Bronchial epithelial cell (primary cell): Measurements from ENCODE around the gene C19orf47. TPM values are rescaled to one million over a fixed set of nuclear protein-coding genes. Genes with fewer than 3 reads are reported as not detected.

Experiments
- DNase-seq: peaks from one replicate; pipeline ENCODE4 v3.0.0-alpha.2; 2010; ENCODE audit warnings: low read depth
- FAIRE-seq: peaks from 2 replicates; lab custom pipeline; 2011; peaks lifted over from hg19 to GRCh38; lab: Jason Lieb, UNC
- H3K27me3 ChIP-seq: 2 replicates; pipeline ENCODE4 v1.5.1; 2011; ENCODE audit warnings: low read length; ENCODE audit not compliant: control insufficient read depth, insufficient read depth
- H3K36me3 ChIP-seq: 2 replicates; pipeline ENCODE4 v1.5.1; 2011; ENCODE audit warnings: low read length; ENCODE audit not compliant: control insufficient read depth, insufficient read depth
- H3K4me3 ChIP-seq: 2 replicates; pipeline ENCODE4 v1.5.1; 2011; ENCODE audit warnings: mild to moderate bottlenecking, low read depth, low read length, control low read depth
- total RNA-seq: library from RNA; depleted of rRNA; stranded (reverse); fragments of >200 nt; gene quantifications from 2 replicates; pipeline ENCODE4 v1.2.1, GENCODE V29; 2014
- TF ChIP-seq, protein P1 (sequence below): IDR thresholded peaks from 2 replicates; pipeline ENCODE4 v1.5.1; 2011; ENCODE audit warnings: mild to moderate bottlenecking, moderate library complexity, low read length, control low read depth, inconsistent platforms; ENCODE audit not compliant: insufficient read depth, severe bottlenecking

C19orf47 gene
- total RNA-seq, 1 donor from 2014 or later, result 3.7 TPM

DNA sequence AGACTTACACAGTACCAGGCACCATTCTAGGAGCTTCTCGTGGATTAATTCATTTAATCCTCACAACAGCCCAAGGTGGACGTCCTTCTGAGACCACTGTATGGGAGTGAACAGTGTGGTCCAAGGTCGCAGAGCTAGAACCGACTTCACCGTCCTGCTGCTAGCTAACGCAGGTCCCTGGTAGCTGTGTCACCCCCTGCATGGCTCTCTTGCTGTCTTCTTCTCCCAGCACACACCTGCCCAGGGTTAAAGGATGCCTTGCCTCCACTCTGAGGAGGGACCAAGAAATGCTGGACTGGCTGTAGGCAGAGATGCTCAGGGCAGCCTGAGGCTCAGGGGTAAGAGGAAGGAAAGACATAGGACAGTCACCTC lies 66.0 kb downstream of the C19orf47 start:
- TF ChIP-seq, protein P1, sequence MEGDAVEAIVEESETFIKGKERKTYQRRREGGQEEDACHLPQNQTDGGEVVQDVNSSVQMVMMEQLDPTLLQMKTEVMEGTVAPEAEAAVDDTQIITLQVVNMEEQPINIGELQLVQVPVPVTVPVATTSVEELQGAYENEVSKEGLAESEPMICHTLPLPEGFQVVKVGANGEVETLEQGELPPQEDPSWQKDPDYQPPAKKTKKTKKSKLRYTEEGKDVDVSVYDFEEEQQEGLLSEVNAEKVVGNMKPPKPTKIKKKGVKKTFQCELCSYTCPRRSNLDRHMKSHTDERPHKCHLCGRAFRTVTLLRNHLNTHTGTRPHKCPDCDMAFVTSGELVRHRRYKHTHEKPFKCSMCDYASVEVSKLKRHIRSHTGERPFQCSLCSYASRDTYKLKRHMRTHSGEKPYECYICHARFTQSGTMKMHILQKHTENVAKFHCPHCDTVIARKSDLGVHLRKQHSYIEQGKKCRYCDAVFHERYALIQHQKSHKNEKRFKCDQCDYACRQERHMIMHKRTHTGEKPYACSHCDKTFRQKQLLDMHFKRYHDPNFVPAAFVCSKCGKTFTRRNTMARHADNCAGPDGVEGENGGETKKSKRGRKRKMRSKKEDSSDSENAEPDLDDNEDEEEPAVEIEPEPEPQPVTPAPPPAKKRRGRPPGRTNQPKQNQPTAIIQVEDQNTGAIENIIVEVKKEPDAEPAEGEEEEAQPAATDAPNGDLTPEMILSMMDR, result no peak
- no peak for DNase-seq
- Histone ChIP-seq H3K27me3 (no peaks in the 10 kb centered on the region), H3K4me3 (no peak overlapping the region), H3K36me3 (peaks cover 3% of the 10 kb centered on the region)
- no peak for FAIRE-seq

DNA sequence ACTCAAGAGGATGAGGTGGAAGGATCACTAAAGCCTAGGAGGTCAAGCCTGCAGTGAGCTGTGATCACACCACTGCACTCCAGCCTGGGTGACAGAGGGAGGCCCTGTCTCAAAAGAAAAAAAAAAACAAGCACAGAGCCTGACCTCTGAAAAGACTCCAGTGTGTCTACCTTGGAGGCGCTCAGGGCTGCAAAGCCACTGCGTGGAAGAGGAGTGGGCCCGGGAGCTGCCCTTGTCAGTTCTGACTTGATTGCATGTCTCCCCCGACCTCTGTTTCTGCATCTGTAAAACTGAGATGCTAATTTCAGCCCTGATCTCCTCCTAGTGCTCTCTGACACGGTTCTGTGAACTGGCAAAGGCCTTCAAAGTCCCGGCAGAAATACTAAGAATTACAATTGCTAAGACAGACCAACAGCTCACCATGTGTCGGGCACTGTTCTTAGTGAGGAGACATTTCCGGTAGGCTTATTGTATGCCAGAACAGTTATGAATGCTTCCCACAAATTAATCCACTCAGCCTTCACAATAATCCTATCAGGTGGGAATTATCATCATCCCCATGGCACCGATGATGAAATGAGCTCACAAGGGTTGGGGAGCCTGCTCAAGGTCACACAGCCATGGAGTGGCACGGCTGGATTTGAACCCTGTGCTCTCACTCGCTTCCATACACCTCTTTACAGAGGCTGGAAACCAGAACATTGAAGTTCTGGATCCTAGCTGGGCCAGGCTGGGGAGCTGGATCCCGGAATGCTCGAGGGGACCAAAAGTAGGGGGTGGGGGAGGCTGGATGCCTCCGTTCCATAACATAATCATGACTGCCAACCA lies 66.6 kb downstream of the C19orf47 start:
- DNase-seq, result no peak
- Histone ChIP-seq H3K27me3 (no peaks in the 10 kb centered on the region), H3K4me3 (no peak overlapping the region), H3K36me3 (peaks cover 3% of the 10 kb centered on the region)
- TF ChIP-seq, protein P1, result no peak
- FAIRE-seq, result no peak

DNA sequence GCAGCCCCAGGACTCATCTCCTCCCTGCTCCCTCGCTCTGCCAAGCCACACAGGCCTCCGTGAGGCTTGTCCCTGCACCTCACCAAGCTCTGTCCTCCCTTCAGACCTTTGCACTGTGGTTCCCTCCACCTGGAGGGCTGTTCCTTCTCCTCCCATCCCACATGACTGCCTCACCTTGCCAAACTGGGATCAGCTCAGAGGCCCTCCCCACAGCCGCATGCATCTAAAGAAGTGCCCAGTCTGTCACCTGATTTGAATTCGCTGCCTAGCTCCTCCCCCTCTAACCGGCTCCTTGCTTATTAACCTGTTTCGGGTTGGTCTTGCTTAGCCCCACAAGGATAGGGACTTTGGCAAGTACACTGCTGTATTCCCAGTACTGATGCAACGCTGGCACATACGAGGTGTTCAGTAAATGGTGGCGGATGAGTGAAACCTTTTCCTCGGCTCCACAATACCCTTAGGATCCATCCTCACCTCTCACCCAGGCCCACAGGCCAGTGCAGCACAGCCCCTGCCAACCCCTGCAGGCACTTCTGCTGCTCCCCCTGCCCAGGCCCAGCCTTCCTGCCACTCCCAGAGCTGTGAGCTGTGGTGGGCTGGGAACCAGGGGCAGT lies 67.5 kb downstream of the C19orf47 start:
- no peaks in the 10 kb centered on the region for H3K27me3 ChIP-seq
- TF ChIP-seq, protein P1, result no peak
- no peak for FAIRE-seq
- DNase-seq, result no peak
- peaks cover 3% of the 10 kb centered on the region for H3K36me3 ChIP-seq
- no peak overlapping the region for H3K4me3 ChIP-seq

DNA sequence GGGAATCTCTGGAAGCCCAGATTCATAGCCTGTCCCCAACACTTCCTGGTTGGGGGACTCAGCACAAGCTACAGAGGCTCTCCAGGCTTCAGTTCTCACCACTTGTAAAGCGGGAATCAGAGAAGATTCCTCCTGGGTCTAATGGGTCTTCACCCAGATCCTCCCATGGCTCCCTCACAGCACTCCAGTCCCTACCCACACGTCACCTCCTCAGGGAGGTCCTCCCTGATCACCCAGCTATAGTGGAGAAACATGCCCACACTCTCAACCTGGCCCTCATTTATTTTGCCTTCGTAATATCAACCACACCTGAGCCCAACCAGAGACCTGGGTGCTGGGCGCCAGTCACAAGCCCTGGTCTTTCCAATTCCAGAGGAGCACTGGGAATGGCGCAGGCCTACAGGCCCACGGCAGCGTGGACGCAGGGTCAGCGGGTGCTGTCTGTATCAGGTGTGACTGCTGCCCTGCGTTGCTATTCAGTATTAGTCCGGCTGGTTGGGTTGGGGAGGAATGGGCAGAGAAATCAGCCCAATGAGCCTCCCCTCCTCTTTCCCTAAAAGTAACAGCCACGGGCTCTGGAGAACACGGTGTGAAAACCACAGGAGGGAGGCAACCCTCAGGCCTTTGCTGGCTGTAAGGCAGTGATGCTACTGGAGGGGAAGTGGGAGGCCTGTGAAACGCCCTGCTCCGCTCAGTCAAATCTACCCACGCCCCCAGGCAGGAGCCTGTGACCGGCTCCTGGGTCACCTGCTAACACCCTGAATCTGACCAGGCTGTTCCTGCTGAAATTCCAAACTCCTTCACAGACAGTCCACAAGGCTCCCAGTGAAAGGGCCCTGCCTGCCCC lies 68.2 kb downstream of the C19orf47 start:
- no peak for FAIRE-seq
- TF ChIP-seq, protein P1, result no peak
- Histone ChIP-seq H3K36me3 (peaks cover 3% of the 10 kb centered on the region), H3K4me3 (no peak overlapping the region), H3K27me3 (no peaks in the 10 kb centered on the region)
- no peak for DNase-seq

DNA sequence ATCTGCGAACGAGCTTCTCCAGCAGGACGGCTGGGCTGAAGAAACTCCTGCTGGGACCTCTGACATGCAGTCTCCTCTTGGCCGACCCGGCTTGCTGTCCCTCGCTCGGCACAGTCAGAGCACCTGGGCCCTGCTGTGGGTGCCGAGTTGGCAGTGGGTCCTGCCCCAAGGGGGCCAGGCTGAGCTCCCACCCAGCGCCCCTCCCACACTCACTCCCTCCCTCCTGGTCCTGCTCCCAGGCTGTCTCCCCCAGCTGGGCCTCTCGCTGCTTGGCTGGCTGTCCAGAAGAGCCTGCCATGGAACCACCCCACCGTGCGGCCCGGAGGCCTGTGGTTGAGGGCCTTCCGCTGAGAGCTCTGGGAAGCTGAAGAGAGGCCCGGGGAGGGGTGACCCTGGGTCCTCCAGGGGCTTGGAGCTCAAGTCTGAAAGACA lies 69.1 kb downstream of the C19orf47 start:
- FAIRE-seq, result no peak
- TF ChIP-seq, protein P1, result no peak
- Histone ChIP-seq H3K36me3 (peaks cover 3% of the 10 kb centered on the region), H3K27me3 (no peaks in the 10 kb centered on the region), H3K4me3 (no peak overlapping the region)
- no peak for DNase-seq
